IMR-90 (cell line): ENCODE measurements around the gene IQCM. TPM values are rescaled to one million over a fixed set of nuclear protein-coding genes. Genes with fewer than 3 reads are reported as not detected.

Experiments
- ATAC-seq: fragments of 200-7000 bp; cut with Tn5 transposase; 2 replicates; pipeline ENCODE4 v1.9.1; 2020; ENCODE audit warnings: low read depth, mild to moderate bottlenecking, moderate library complexity
- BruUV-seq: library from RNA; stranded (reverse); fragments of 400-500 nt; replicated peaks from 2 replicates; lab custom pipeline; 2021; lab: Mats Ljungman, UMichigan
- CTCF ChIA-PET: fragments of 300-600 bp; formaldehyde crosslinking; extraction: SDS; loops from one replicate; lab custom pipeline; 2021; ENCODE audit warnings: antibody characterized with exemption; lab: Yijun Ruan, JAX
- POLR2A ChIA-PET: fragments of 300-600 bp; sonication (Branson Sonifier 250); formaldehyde crosslinking; loops from one replicate; lab custom pipeline; 2022; ENCODE audit warnings: antibody characterized with exemption; ENCODE audit not compliant: unreplicated experiment; lab: Charles Lee
- DNase-seq: peaks from one replicate; pipeline ENCODE4 v3.0.0; 2013
- H2AFZ ChIP-seq: replicated peaks from 2 replicates; pipeline ENCODE3; 2013; ENCODE audit warnings: low read length, mild to moderate bottlenecking; ENCODE audit not compliant: poor library complexity
- H2AK5ac ChIP-seq: 2 replicates; pipeline ENCODE4 v1.6.1; 2013; ENCODE audit warnings: low read depth, low read length, inconsistent platforms
- H2AK9ac ChIP-seq: replicated peaks from 2 replicates; pipeline ENCODE3; 2013; ENCODE audit warnings: mild to moderate bottlenecking, low read depth, low read length, moderate library complexity; ENCODE audit not compliant: poor library complexity
- H2BK120ac ChIP-seq: 2 replicates; pipeline ENCODE4 v1.6.1; 2013; ENCODE audit warnings: low read depth, low read length, inconsistent platforms
- H2BK15ac ChIP-seq: 3 replicates; pipeline ENCODE4 v1.6.1; 2013; ENCODE audit warnings: low read depth, low read length, inconsistent platforms
- H2BK20ac ChIP-seq: 2 replicates; pipeline ENCODE4 v1.6.1; 2013; ENCODE audit warnings: low read depth, mild to moderate bottlenecking, inconsistent platforms, low read length, moderate library complexity
- H2BK5ac ChIP-seq: 2 replicates; pipeline ENCODE4 v1.6.1; 2013; ENCODE audit warnings: mild to moderate bottlenecking, low read depth, low read length, inconsistent platforms; ENCODE audit not compliant: poor library complexity, severe bottlenecking
- H3K14ac ChIP-seq: replicated peaks from 2 replicates; pipeline ENCODE4 v1.6.1; 2013; ENCODE audit warnings: low read depth, low read length, inconsistent platforms
- H3K18ac ChIP-seq: 2 replicates; pipeline ENCODE4 v1.6.1; 2013; ENCODE audit warnings: low read depth, low read length, control low read depth
- H3K23ac ChIP-seq: 2 replicates; pipeline ENCODE4 v1.6.1; 2013; ENCODE audit warnings: low read depth, low read length, inconsistent platforms
- H3K27ac ChIP-seq: 2 replicates; pipeline ENCODE4 v1.5.1; 2013; ENCODE audit warnings: mild to moderate bottlenecking, control low read depth, low read length; ENCODE audit not compliant: insufficient read depth
- H3K27me3 ChIP-seq: 2 replicates; pipeline ENCODE4 v1.6.1; 2013; ENCODE audit warnings: low read length; ENCODE audit not compliant: control insufficient read depth, insufficient read depth
- H3K36me3 ChIP-seq: 2 replicates; pipeline ENCODE4 v1.6.1; 2013; ENCODE audit warnings: low read length, mixed read lengths; ENCODE audit not compliant: control insufficient read depth, insufficient read depth
- H3K4ac ChIP-seq: 2 replicates; pipeline ENCODE4 v1.6.1; 2013; ENCODE audit warnings: low read depth, low read length, inconsistent platforms
- H3K4me1 ChIP-seq: 2 replicates; pipeline ENCODE4 v1.6.1; 2013; ENCODE audit warnings: low read length, mixed read lengths; ENCODE audit not compliant: control insufficient read depth, insufficient read depth
- H3K4me2 ChIP-seq: 2 replicates; pipeline ENCODE4 v1.6.1; 2013; ENCODE audit warnings: low read depth, mild to moderate bottlenecking, control low read depth, low read length, moderate library complexity
- H3K4me3 ChIP-seq: 2 replicates; pipeline ENCODE4 v1.5.1; 2013; ENCODE audit warnings: low read depth, mild to moderate bottlenecking, control low read depth, low read length, moderate library complexity; ENCODE audit not compliant: insufficient read depth
- H3K56ac ChIP-seq: 2 replicates; pipeline ENCODE4 v1.6.1; 2013; ENCODE audit warnings: low read length, inconsistent platforms; ENCODE audit not compliant: insufficient read depth; ENCODE audit errors: extremely low read depth
- H3K79me1 ChIP-seq, 2 experiments: 2 replicates each; pipeline ENCODE4 v1.6.1; 2013; ENCODE audit warnings: low read length in 2 of 2, inconsistent platforms in 1 of 2, low read depth in 1 of 2
- H3K9ac ChIP-seq: 2 replicates; pipeline ENCODE4 v1.6.1; 2013; ENCODE audit warnings: low read depth, low read length, control low read depth
- H3K9me1 ChIP-seq: 2 replicates; pipeline ENCODE4 v1.6.1; 2013; ENCODE audit warnings: low read length, inconsistent platforms; ENCODE audit not compliant: insufficient read depth
- H3K9me3 ChIP-seq: 2 replicates; pipeline ENCODE4 v1.6.1; 2013; ENCODE audit warnings: low read length; ENCODE audit not compliant: control insufficient read depth, insufficient read depth
- H4K20me1 ChIP-seq: 2 replicates; pipeline ENCODE4 v1.6.1; 2013; ENCODE audit warnings: low read length, inconsistent platforms; ENCODE audit not compliant: insufficient read depth
- H4K5ac ChIP-seq: 2 replicates; pipeline ENCODE4 v1.6.1; 2013; ENCODE audit warnings: mild to moderate bottlenecking, low read depth, low read length, control low read depth
- H4K8ac ChIP-seq, 2 experiments: 2 replicates each; pipeline ENCODE4 v1.6.1; 2013; ENCODE audit warnings: low read depth in 2 of 2, low read length in 2 of 2, control low read depth in 1 of 2, inconsistent platforms in 1 of 2
- H4K91ac ChIP-seq: 2 replicates; pipeline ENCODE4 v1.6.1; 2013; ENCODE audit warnings: low read depth, low read length, inconsistent platforms; ENCODE audit not compliant: insufficient read depth
- BHLHE40 ChIP-seq: fragments of 150-350 bp; IDR thresholded peaks from 2 replicates; pipeline ENCODE4 v1.6.1; 2016; ENCODE audit warnings: mild to moderate bottlenecking, low read depth, low read length
- CEBPB ChIP-seq: IDR thresholded peaks from 2 replicates; pipeline ENCODE4 v1.6.1; 2012; ENCODE audit warnings: low read depth, low read length, improper control_type of control experiment
- CHD1 ChIP-seq: IDR thresholded peaks from 2 replicates; pipeline ENCODE4 v1.6.1; 2012; ENCODE audit warnings: low read depth, low read length, improper control_type of control experiment
- FOS ChIP-seq: fragments of 150-350 bp; IDR thresholded peaks from 2 replicates; pipeline ENCODE4 v1.6.1; 2016; ENCODE audit warnings: low read depth, low read length
- MAFK ChIP-seq: IDR thresholded peaks from 2 replicates; pipeline ENCODE4 v1.6.1; 2012; ENCODE audit warnings: low read depth, low read length, improper control_type of control experiment
- MAZ ChIP-seq: IDR thresholded peaks from 2 replicates; pipeline ENCODE4 v1.6.1; 2012; ENCODE audit warnings: low read depth, mild to moderate bottlenecking, low read length, improper control_type of control experiment, moderate library complexity, borderline replicate concordance
- MXI1 ChIP-seq: IDR thresholded peaks from 2 replicates; pipeline ENCODE4 v1.6.1; 2012; ENCODE audit warnings: low read depth, mild to moderate bottlenecking, low read length, moderate library complexity, borderline replicate concordance
- NFE2L2 ChIP-seq: fragments of 150-350 bp; IDR thresholded peaks from 2 replicates; pipeline ENCODE4 v1.6.1; 2016; ENCODE audit warnings: low read depth, mild to moderate bottlenecking, low read length
- POLR2A ChIP-seq: IDR thresholded peaks from 2 replicates; pipeline ENCODE4 v1.6.1; 2012; ENCODE audit warnings: mild to moderate bottlenecking, low read depth, low read length
- RAD21 ChIP-seq: IDR thresholded peaks from 2 replicates; pipeline ENCODE4 v1.6.1; 2012; ENCODE audit warnings: low read length, improper control_type of control experiment
- RFX5 ChIP-seq: IDR thresholded peaks from 2 replicates; pipeline ENCODE4 v1.8.0; 2012; ENCODE audit warnings: low read depth, mild to moderate bottlenecking, low read length, moderate library complexity
- SMC3 ChIP-seq: fragments of 150-350 bp; IDR thresholded peaks from 2 replicates; pipeline ENCODE4 v1.6.1; 2016; ENCODE audit warnings: low read depth, mild to moderate bottlenecking, antibody characterized with exemption, low read length, moderate library complexity
- USF2 ChIP-seq: fragments of 150-350 bp; IDR thresholded peaks from 2 replicates; pipeline ENCODE4 v1.6.1; 2017; ENCODE audit warnings: mild to moderate bottlenecking, antibody characterized with exemption, low read length, low read depth
- WGBS, 2 experiments: methylation state at CpG; one replicate each; pipeline versions ENCODE4 v1.1.5 to v1.1.7; 2013; ENCODE audit warnings: missing lambda C conversion rate in 2 of 2; ENCODE audit not compliant: insufficient read length in 1 of 2; ENCODE audit errors: extremely low coverage in 2 of 2; 5-methylcytosine and 5-hydroxymethylcytosine counted together
- dilution Hi-C: fragments of 300-500 bp; cut with HindIII; formaldehyde crosslinking; loops from one replicate; pipeline ENCODE4 v1.14.3; 2018; ENCODE audit warnings: low sequenced_read_pairs; ENCODE audit not compliant: unreplicated experiment
- in situ Hi-C: fragments of 300-500 bp; cut with MboI; formaldehyde crosslinking; loops from 3 replicates; pipeline ENCODE4 v1.14.3; 2019; ENCODE audit warnings: low sequenced_read_pairs, inconsistent platforms, mixed read lengths
- intact Hi-C: fragments of 100-400 bp; cut with micrococcal nuclease; formaldehyde crosslinking; loops from 2 replicates; pipeline ENCODE4 v1.10.0; 2022
- polyA plus RNA-seq, 3 experiments: library from polyadenylated mRNA; depleted of rRNA; stranded (reverse); fragments of >200 nt; gene quantifications; 2 replicates each; pipeline ENCODE4 v1.2.3, GENCODE V29; 2012; ENCODE audit warnings: low replicate concordance in 1 of 3
- total RNA-seq: library from RNA; depleted of rRNA; stranded (reverse); fragments of >200 nt; gene quantifications from 2 replicates; pipeline ENCODE4 v1.2.3, GENCODE V29; 2012

IQCM gene
- total and polyA plus RNA-seq, 2 of the 4 experiments (the other 2 are of a cell fraction) = not detected

- TF ChIP-seq MXI1 = no peak
Measured at GRCh38 chr4:149785696-149786431, 29.8 kb downstream of the IQCM start (continued).

GRCh38 chr4:149784018-149784417 is 31.6 kb downstream of the IQCM start:
- Histone ChIP-seq H2BK15ac (0 out of 3 replicates have a peak overlapping the region, but pooled peaks have one; percentile 31), H2BK120ac (no peak overlapping the region; the same call in 1 of the 2 replicates), H3K9ac (no peak overlapping the region), H4K5ac (no peak overlapping the region), H3K36me3 (no peaks in the 10 kb centered on the region), H2BK20ac (no peak overlapping the region), H4K8ac (no peak overlapping the region), H3K79me1 (no peaks in the 10 kb centered on the region), H2AK5ac (peak overlapping the region; percentile 20), H4K20me1 (no peaks in the 10 kb centered on the region), H3K14ac (no peak overlapping the region), H2AFZ (no peak overlapping the region), H3K4me1 (no peaks in the 10 kb centered on the region), H3K9me3 (no peaks in the 10 kb centered on the region), H3K27ac (no peak overlapping the region), H2AK9ac (no peak overlapping the region), H3K4me3 (no peak overlapping the region), H3K23ac (no peak overlapping the region; the same call in 1 of the 2 replicates), H2BK5ac (no peak overlapping the region), H3K27me3 (no peaks in the 10 kb centered on the region), H3K18ac (no peak overlapping the region), H3K4me2 (no peak overlapping the region), H3K4ac (no peak overlapping the region), H3K56ac (no peak overlapping the region), H3K9me1 (no peaks in the 10 kb centered on the region), H4K91ac (no peak overlapping the region; the same call in 1 of the 2 replicates)
- in situ Hi-C loops = no loop called here
- no peak for ATAC-seq
- WGBS, 2 experiments = no CpG with 5 or more reads among the region's 2 CpGs
- dilution Hi-C loops = no loop called here
- ChIA-PET POLR2A (no interaction called here), CTCF (no interaction called here)
- BruUV-seq = no TSS peak
- intact Hi-C loops = no loop called here
- TF ChIP-seq SMC3 (no peak), CEBPB (no peak), FOS (no peak), CHD1 (no peak), USF2 (no peak), MAFK (no peak), POLR2A (no peak), RFX5 (no peak), BHLHE40 (no peak), MAZ (no peak), RAD21 (no peak), MXI1 (no peak), NFE2L2 (no peak)
- peak; percentile 32 for DNase-seq
